CD4-positive, alpha-beta T cell treated with Interferon gamma for 1 hour (primary cell): Measurements from ENCODE around the gene DNAAF2.
"Not testable (repeated sequence)": the region's sequence is repeated elsewhere in the genome, so short reads cannot be mapped to it uniquely, and the experiment has no call there.

Experiments
- DNase-seq: peaks from one replicate; pipeline ENCODE4 v3.0.0-alpha.2; 2020

Gene DNAAF2

GRCh38 chr14:49620182-49621113 lies 14.6 kb downstream of the DNAAF2 start, which contains the start of the genes MGAT2 and RPL36AL:
Gene MGAT2 (plus strand): TSS chr14:49620799. CDS start chr14:49621269, 470 bp downstream.
Gene RPL36AL (minus strand): TSS chr14:49620626. CDS start chr14:49619104, 1,522 bp downstream.
- DNase-seq = peak; percentile 95

DNA sequence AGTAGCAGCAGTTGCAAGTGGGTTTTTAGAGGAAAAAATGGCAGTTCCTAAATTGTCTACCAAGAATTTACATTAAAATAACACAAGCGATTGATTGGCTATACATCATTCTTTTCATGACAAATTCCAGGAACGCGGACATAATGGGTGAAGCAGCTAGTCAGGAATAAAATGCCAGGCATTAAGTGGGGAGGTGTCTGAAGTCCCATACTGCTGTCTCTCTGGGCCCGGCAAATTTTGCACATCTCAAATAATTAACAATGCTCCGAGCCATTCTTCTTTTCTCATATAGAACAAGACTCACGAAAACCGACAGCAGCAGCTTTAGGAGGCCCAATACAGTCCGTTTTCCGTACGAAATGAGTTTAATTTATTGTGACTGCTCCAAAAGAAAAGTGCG lies 15.3 kb downstream of the DNAAF2 start:
- DNase-seq = no peak

GRCh38 chr14:49619273-49619672 lies 15.8 kb downstream of the DNAAF2 start:
- not testable (repeated sequence) for DNase-seq

GRCh38 chr14:49617852-49618519 lies 17.1 kb downstream of the DNAAF2 start:
- no peak for DNase-seq

DNA sequence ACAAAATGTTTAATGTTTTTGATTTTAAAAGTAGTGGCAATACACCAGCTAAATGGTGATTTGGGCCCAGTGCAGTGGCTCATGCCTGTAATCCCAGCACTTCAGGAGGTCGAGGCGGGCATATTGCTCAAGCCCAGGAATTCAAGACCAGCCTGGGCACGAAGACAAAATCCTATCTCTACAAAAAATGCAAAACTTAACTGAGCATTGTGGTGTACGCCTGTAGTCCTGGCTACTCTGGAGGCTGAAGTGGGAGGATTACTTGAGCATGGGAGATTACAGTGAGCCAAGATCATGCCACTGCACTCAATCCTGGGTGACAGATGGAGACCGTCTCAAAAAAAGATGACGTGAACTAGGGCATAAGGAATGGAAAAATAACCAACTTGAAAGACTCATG lies 19.3 kb downstream of the DNAAF2 start:
- DNase-seq = no peak

- DNase-seq = no peak
Measured at GRCh38 chr14:49614196-49614595, 20.8 kb downstream of the DNAAF2 start.

DNA sequence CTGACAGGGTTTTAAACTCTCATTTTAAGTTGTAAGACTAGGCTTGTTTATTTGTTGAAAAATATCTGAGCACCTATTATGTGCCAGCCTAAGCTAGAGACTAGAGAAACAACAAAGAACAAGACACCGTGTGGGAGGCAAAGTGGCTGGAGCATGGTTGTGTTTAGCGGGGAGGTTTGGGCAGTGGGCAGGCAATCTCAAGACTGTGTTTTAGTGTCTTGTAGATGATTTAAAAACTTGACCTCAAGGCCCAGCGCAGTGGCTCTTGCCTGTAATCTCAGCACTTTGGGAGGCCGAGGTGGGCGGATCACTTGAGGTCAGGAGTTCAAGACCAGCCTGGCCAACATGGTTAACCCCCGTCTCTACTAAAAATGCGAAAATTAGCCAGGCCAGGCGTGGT lies 22.4 kb downstream of the DNAAF2 start:
- no peak for DNase-seq

DNA sequence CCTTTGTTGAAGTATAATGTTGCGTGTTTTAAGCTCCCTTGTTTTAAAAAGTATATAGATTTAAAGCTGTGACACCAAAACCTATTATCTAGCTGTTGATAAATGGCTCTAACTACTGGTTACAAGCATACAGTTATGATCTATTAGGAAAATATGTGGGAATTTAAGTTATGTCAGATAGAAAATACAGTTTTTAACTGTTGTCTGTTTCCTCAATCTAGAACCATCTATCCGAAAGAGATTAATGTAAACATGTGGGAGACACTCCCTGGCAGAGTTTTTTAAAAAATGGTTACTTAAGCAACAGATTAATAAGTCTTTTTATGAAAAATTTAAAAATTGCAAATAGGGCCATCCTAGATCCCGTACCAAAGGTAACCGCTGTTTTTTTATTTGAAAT lies 22.8 kb downstream of the DNAAF2 start:
- DNase-seq = no peak

DNA sequence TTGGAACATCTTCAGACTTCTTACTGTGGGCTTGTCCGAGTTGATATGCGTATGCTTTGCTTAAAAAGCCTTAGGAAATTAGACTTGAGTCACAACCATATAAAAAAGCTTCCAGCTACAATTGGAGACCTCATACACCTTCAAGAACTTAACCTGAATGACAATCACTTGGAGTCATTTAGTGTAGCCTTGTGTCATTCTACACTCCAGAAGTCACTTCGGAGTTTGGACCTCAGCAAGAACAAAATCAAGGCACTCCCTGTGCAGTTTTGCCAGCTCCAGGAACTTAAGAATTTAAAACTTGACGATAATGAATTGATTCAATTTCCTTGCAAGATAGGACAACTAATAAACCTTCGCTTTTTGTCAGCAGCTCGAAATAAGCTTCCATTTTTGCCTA lies 27.5 kb downstream of the DNAAF2 start:
- DNase-seq = no peak

DNA sequence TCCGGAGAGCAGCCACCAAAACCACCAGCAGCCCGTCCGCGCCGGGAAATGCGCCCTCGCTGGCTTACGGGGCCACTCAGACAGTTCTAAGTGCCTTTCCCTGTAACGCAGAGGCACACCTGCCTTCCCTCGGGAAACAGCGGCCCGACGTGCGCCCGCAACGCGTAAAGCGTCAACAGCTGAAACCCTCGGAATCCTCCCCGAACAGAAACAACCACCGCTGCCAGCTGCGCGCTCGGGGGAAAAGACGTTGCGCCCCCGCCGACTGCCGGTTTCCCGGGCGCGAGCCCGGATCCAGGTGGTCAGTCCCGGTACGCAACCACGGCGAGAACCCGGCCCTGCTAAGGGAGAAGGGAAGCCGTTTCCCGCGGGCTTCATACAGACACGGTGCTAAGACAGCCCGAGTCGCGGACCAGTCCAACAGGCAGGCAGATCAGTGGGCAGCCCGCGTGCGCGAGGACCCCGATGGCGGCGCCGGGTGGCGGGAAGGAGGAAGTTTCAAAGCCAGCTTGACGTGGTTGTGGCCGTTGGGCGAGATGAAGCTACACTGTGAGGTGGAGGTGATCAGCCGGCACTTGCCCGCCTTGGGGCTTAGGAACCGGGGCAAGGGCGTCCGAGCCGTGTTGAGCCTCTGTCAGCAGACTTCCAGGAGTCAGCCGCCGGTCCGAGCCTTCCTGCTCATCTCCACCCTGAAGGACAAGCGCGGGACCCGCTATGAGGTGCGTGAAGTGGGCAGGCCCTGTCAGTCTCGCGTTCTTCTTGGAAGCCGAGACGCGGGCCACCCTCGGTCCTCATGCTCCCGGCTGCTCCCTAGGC lies 36.4 kb downstream of the DNAAF2 start, which contains the start of gene LRR1:
TSS of gene LRR1 (plus strand) at position 456 of the 816 bp plus-strand sequence. CDS start at position 537, 81 bp downstream.
- DNase-seq = peak; percentile 82

- DNase-seq = no peak
Measured at GRCh38 chr14:49598189-49598484, 36.9 kb downstream of the DNAAF2 start.

- DNase-seq = no peak
Measured at GRCh38 chr14:49594347-49595091, 40.5 kb downstream of the DNAAF2 start.

- no peak for DNase-seq
Measured at GRCh38 chr14:49593016-49593415, 42.0 kb downstream of the DNAAF2 start.

DNA sequence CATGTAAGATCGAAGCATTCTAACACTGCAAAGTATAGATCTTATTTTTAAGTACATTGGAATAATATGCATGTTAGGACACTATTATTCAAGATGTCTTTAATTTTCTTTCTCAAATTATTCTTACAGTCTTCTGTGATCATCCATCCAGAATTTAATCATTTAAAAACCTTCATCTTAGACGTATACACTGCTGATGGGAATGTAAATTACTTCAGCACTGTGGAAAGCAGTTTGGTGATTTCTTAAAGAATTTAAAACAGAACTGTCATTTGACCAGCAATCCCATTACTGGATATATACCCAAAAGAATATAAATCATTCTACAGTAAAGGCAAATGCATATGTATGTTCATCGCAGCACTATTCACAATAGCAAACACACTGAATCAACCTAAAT lies 45.7 kb downstream of the DNAAF2 start:
- no peak for DNase-seq

- no peak for DNase-seq
Measured at GRCh38 chr14:49586673-49587460, 48.2 kb downstream of the DNAAF2 start.

GRCh38 chr14:49585803-49586672 lies 49.0 kb downstream of the DNAAF2 start, which contains the start of gene RPS29:
Gene RPS29 (minus strand): TSS chr14:49586380. CDS start chr14:49586346, 34 bp downstream.
- DNase-seq = peak; percentile 98

GRCh38 chr14:49584981-49585640 lies 49.9 kb downstream of the DNAAF2 start:
- DNase-seq = not testable (repeated sequence)

DNA sequence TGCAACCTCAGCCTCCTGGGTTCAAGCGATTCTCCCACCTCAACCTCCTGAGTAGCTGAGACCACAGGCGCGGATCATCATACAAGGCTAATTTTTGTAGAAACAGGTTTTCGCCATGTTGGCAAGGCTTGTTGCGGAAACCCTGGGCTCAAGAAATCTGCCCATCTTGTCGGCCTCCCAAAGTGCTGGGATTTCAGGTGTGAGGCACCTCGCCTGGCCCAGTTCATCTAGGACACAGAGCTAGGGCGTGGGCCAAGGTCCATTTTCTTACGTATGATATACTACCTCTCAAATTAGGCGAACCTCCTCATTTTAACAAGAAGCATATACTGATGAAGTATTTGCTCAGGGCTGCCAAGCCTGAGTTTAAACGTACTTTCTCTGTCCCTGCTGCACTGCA lies 51.0 kb downstream of the DNAAF2 start:
- DNase-seq = no peak

DNA sequence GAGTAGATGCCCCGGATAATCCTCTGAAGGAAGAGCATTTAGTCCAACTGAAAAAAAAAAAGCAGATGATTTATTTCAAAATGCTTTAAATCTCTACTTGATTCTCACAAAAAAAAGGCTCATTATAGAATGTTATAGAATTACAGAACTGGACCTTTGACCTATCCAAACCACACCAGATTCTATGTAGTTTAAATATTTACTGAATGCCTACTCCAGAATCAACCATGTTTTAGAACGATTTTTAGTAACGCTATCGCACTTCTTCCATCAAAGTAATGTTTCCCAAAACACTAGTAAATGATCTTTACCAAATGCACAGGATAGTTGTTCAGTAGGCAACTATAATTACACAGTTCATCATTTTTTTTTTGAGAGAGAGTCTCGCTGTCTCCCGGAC lies 51.4 kb downstream of the DNAAF2 start:
- no peak for DNase-seq
